KOPT-K1 (cell line): ENCODE data around the gene RINL.
"Not testable (repeated sequence)": the region's sequence is repeated elsewhere in the genome, so short reads cannot be mapped to it uniquely, and the experiment has no call there.

Experiments used
- H3K27ac ChIP-seq: fragments of 200-600 bp; sonication (generic); 2 replicates; pipeline ENCODE4 v1.5.1; 2016; ENCODE audit warnings: antibody characterized with exemption, mild to moderate bottlenecking, low read depth, low read length; ENCODE audit not compliant: poor library complexity, severe bottlenecking
- H3K36me3 ChIP-seq: fragments of 200-600 bp; sonication (generic); 2 replicates; pipeline ENCODE4 v1.5.1; 2017; ENCODE audit warnings: antibody characterized with exemption, mild to moderate bottlenecking, low read length, moderate library complexity; ENCODE audit not compliant: insufficient read depth
- H3K9me3 ChIP-seq: fragments of 200-600 bp; sonication (generic); 2 replicates; pipeline ENCODE4 v1.5.1; 2017; ENCODE audit warnings: antibody characterized with exemption, low read length, mild to moderate bottlenecking; ENCODE audit not compliant: insufficient read depth, poor library complexity, severe bottlenecking

Gene RINL

GRCh38 chr19:38829203-38829602 lies 48.9 kb downstream of the RINL start:
- H3K27ac ChIP-seq, H3K9me3 ChIP-seq: not testable (repeated sequence)
- H3K36me3 ChIP-seq, result peaks cover 24% of the 10 kb centered on the region

GRCh38 chr19:38826856-38827551 lies 51.1 kb downstream of the RINL start:
- Histone ChIP-seq H3K27ac (no peak overlapping the region), H3K36me3 (peaks cover 34% of the 10 kb centered on the region)

GRCh38 chr19:38825936-38826335 lies 52.1 kb downstream of the RINL start:
- H3K9me3 ChIP-seq, H3K27ac ChIP-seq: not testable (repeated sequence)
- H3K36me3 ChIP-seq, result peaks cover 34% of the 10 kb centered on the region

More at GRCh38 chr19:38826856-38827551, 51.1 kb downstream of the RINL start:
- no peaks in the 10 kb centered on the region for H3K9me3 ChIP-seq

GRCh38 chr19:38821230-38821825 lies 56.7 kb downstream of the RINL start:
- H3K27ac ChIP-seq, H3K9me3 ChIP-seq: not testable (repeated sequence)
- H3K36me3 ChIP-seq, result peaks cover 24% of the 10 kb centered on the region

- H3K27ac ChIP-seq, result no peak overlapping the region
- peaks cover 37% of the 10 kb centered on the region for H3K36me3 ChIP-seq
- no peaks in the 10 kb centered on the region for H3K9me3 ChIP-seq
Observed at GRCh38 chr19:38819231-38819920, 58.7 kb downstream of the RINL start.
